GM21576 (cell line): ENCODE data around the gene USP49.

ENCODE experiments used
- ATAC-seq: cut with Tn5 transposase; IDR thresholded peaks from one replicate; pipeline ENCODE4 v1.9.1; 2021; ENCODE audit warnings: mild to moderate bottlenecking, moderate library complexity; ENCODE audit not compliant: unreplicated experiment

The USP49 gene

DNA sequence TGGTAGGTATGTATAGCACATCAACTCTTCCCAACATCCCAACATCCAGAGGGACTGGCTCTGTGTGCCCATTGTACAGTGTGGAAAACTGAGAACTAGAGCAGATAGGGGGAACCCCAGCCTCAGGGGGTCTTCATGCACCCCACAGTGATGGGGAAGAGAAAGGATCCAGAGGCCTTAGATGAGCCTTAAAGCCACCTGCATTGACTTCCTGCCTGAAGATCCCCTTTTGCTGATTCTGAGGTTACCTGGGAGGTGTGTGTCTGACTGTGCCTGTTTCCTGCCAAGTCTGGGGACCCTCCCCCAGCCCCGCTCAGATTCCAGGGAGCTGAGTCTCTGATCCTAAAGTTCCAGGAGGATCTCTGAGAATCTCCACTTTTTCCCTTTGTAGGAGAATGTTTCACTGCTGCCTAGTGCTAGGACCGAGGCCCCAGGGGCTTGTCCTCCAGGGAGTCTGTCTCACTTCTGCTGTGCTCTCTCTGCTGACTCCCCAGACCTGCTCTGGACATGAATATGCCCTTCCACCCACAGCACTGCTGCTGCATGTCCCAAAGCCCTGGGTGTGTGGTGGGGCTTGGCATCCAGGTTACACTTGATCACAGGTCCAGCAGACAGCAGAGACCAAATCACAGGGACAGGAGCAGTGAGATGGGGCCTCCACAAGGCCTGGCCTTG, 135.1 kb downstream of the USP49 start:
- no peak for ATAC-seq

DNA sequence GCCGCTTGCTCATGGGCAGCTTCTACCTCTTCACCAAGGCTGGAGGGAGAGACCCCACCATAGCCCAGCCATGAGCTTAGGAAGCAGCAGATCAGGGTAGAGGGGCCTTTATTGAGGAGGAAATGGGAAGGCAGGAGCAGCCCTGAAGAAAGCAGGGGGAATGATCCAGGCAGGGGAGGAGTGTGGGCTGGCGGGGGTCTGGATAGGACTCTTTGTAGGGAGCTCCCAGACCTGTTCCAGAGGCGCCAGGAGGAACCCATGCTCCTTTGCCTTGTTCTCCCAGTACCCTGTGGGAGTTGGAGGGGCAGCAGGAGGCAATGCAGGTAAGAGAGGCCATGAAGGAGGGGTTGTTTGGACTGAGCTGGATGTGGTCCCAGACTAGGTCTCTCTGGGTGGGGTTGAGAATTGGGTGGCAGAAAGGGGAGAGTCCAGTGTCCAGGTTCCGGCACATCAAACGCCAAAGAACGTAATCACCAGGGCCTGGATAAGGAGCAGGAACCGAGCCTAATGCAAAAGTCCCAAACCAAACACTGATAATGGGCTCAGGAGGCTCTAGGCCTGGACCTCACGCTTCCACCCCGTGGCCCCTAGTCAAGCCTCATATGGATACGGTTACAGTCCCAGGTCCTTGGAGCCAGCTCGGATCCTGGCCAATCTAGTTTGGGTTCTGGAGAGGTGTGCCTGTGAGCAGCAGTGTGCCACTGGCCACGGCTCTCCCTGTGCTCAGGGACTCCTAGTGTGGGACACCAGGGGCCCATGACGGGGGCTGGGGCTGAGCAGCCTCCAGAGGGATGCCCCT, 135.9 kb downstream of the USP49 start:
- ATAC-seq: no peak

DNA sequence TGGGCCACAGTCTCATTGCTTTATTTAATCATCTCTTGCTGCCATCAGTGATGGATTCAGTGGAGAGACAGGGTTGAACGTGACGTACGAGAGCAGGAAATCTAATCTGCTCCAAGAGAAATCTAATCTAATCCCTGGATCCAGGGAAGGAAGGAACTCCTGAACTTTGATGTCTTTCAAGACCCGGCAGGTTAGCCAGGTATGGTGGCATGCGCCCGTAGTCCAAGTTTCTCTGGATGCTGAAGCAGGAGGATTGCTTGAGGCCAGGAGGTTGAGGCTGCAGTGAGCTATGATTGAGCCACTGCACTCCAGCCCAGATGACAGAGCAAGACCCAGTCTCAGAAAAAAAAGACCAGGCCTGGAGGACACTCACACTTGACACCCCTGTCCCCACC, 136.5 kb downstream of the USP49 start:
- no peak for ATAC-seq

DNA sequence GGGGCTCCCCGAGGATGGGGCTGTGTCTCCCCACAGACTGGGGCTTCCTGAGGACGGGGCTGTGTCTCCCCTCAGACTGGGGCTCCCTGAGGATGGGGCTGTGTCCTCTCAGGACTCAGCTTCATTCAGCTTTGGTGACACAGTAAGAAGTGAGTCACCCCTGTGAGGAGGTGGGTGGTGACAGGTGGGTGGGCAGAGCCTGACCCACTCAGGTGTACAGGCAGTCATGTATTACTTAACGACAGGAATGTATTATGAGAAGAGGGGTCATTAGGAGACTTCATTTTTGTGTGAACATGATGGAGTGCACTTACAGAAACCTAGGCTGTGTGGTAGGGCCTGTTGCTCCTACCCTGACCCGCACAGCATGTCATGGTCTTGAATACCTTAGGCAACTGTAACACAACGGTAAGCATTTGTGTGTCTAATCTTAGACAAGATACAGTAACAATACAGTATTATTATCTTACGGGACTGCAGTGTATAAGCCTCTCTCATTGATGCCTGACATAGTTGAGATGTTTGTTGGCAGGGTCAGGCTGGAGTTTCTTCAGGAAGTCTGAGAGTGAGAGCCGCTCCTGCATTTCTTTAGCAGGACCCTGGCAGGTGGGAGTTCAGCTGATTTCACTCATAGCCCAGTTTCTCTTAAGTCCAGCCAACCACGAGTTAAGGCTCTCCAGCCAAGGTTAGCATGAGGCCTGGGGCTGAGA, 137.1 kb downstream of the USP49 start:
- ATAC-seq: no peak

DNA sequence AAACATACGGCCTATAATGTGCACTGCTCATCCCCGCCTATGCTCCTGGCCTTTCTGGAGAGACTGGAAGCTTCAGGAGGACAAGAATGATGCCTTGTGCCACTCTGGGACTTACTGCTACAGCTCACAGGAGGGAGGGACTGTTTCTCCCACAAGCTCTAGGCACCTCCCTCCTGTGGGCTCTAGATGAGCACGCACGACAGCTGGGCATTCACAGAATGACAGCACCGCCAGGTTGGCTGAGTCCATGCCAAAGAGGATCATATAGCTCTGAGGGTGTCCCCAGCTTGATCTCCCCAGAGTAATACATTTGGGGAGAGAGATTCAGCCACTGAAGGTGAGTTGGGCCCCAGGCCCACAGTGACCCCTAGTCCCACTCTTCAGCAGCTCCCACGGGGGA, 137.9 kb downstream of the USP49 start:
- ATAC-seq: no peak

DNA sequence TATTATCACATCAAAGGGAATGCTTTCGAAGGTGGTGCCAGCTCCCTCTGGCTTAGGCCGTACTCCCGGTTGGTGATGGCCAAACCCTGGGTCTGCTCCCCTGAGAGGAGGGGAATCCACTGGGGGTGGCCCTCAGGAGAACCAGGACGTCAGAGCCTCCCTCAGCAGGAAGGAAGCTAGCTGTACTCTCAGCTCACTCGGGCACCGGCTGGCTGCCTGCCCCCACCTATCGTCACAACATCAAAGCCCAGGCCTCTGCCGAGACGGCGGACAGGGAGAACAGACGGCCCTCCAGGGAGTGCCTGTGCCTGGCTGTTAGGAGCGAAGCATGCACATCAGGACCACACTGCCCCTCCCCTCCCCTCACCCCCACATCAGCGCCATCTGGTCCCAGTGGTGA, 138.8 kb downstream of the USP49 start:
- no peak for ATAC-seq

DNA sequence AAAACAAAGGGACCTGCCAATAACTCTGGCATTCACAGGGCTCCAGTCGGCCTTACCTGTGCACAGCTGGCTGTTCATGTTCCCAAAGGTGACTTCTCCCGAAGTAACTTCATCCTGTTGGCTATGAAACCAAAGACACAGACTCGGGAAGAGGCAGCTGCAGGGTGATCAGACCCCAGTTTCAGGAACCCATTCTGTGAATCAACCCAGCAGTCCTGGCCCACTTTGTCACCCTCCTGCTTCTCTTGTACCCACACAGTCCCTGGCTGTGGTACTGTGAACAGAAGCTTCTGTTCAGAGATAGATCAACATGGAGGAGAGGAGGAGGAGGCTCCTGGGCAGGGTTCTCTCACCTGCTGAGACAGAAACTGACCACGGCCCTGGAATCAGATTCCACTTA, 139.3 kb downstream of the USP49 start:
- ATAC-seq: no peak

DNA sequence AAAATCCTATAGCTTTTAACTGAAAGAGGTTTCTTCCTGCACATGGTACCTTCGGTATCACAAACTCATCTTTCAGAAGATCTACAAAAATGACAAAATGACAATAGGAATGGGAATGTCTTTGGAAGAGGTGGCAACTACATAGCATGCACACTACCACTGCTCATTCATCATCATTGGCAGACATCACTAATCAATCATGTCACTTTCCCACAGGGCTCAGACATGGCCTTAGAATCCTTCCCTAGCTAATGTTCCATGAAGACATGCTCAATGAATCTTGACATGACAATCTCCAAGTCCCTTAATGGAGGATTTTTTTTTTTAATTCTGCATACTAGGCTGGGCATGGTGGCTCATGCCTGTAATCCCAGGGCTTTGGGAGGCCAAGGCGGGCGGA, 144.8 kb downstream of the USP49 start:
- ATAC-seq: no peak

DNA sequence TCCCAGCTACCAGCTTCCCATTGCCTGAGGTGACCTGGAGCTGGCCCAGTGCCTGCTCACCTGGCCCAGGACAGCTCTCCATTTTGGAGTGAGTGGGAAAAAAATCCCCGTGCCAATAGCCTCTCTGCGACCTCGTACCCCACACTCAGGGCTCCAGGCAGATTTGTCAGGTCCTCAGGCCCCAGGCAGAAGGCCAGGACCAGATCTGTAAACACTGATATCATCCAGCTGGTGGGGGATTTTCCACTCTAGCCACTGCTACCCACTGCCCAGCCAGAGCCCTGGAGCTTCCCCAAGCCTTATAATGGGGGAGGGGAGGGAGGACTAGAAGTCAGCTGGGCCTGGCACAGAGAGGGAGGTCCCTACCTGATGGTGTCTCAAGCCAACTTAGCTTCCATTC, 146.6 kb downstream of the USP49 start:
- no peak for ATAC-seq

DNA sequence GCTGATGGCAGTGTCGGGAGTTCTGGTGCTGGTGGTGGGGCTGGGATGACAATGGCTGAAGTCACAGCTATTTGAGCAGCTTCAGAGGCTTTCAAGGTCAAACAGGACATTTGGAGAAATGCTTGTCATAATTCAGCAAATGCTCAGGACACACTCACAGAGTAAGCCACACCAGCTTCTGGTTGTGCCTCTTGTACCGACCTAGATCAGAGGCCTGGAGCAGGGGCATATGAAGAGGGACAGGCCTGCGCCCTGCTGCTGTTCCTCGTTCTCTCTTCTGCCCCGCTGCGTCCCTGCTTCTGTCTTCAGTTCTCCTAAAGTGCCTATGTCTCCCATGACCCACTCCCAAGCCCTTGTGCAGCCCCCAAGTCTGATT, 147.1 kb downstream of the USP49 start:
- ATAC-seq: no peak

DNA sequence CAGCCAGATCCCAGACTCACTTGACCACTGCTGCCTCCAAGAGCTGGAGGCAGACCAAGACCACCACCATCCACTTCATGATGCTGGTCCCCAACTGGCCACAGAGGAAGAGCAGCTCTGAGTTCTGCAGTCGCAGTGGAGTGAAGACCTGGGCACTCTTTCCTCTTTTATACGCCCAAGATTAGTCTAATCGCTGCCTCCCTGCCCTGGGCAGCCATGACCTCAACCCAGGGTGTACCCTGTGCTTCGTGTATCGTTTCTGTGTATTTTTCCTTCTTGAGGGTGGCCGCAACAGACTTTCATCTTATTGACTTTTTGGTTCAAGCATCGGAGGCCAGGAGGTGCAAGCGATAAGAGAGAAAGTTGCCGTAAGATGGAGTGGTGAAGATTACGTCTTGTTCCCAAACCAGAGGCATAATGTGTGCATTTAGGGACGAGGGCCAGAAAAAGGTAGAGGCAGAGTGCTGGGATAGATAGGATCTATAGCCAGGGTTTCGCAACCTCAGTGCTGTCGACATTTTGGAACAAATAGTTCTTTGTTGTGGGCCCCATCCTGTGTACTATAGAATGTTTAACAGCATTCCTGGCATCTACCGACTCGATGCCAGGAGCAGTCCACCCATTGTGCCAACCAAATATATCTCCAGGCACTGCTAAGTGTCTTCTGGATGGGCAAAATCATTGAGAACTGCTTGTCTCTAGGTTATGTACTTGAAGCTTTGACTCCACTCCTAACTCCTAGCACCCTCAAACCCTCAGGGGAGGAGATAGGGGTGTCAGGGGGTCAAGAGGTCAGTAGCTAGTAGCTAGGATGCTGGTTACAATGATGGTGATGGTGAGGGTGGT, 147.7 kb downstream of the USP49 start, which contains the start of gene PGC:
PGC (minus strand) TSS at position 142 of the 846 bp plus-strand sequence; CDS start at position 79, 63 bp downstream.
- ATAC-seq: no peak

DNA sequence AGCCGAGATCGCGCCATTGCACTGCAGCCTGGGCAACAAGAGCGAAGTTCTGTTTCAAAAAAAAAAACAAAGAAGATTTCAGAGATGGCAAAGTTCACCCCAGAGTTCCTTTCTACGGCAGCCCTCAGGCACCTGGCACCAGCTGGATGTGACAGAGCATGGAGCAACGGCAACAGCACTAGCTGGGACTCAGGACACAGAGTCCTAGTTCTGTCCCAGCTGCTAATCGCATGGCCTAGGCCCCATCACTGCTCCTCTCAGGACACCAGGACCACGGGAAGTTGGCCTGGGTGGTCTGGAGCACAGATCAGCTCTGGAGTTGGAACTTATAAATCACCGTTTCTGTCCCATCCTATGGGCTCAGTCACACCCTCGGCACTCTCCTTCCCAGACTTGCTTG, 149.1 kb downstream of the USP49 start:
- ATAC-seq: no peak

DNA sequence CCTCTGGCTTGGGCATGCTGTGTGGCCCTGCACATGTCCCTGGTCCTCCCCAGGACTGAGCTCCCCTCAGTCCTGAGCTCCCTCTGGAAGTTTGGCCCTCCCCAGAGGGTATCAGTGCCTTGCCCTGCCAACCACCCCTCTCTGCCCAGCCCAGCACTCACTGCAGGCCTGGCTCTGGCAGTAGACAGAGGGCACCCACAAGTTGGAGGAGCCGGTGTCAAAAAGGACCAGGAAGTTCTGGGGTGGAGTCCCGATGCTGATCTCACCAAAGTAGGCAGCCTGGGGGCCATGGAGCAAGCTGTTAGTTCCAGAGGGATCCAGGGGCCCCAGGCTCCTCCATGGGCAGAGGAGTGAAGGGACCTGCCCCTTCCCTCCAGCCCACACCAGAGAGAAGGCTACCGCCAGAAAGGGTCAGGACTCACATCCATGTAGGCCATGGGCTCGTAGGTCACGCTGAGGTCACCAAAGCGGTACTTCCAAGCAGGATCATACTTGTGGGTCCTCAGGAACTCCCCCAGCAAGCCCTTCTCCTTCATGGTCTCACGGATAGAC, 150.9 kb downstream of the USP49 start:
- no peak for ATAC-seq

DNA sequence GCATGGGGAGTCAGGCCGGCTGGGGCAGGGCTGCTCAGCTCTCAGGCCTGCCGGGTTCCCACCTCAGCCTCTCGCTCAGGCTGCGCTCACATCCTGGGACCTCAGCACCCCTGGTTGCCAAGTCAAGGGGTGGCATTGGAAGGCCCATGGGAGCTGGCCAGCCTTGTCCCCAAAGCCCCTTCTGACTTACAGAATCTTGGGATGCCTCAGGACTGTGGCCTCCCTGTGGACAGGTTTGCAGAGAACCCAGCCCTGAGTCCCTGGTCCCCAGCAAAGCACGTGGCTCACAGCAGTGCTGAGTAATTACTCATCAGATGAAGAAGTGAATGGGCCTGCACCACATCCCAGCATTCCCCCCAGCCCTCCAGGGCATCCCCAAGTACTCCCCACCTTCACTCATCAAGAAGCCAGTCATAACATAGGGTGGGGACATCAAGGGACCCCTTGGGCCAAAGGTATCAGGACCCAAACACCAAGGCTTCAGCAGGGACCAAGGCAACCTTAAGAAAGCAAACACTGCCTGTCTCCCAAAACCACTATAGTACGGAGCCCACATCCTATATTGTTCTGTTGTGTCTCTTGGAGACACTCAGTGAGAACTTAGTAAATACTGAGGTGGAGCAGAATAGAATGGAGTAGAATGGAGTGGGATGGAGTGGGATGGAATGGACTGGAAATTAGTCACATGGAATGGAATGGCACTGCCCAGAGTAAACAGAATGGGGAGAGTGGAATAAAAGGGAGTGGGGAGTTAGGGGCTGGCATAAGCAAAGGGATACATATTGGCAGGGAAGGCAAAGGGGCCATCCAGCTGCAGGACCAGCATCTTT, 151.6 kb downstream of the USP49 start:
- ATAC-seq: no peak

DNA sequence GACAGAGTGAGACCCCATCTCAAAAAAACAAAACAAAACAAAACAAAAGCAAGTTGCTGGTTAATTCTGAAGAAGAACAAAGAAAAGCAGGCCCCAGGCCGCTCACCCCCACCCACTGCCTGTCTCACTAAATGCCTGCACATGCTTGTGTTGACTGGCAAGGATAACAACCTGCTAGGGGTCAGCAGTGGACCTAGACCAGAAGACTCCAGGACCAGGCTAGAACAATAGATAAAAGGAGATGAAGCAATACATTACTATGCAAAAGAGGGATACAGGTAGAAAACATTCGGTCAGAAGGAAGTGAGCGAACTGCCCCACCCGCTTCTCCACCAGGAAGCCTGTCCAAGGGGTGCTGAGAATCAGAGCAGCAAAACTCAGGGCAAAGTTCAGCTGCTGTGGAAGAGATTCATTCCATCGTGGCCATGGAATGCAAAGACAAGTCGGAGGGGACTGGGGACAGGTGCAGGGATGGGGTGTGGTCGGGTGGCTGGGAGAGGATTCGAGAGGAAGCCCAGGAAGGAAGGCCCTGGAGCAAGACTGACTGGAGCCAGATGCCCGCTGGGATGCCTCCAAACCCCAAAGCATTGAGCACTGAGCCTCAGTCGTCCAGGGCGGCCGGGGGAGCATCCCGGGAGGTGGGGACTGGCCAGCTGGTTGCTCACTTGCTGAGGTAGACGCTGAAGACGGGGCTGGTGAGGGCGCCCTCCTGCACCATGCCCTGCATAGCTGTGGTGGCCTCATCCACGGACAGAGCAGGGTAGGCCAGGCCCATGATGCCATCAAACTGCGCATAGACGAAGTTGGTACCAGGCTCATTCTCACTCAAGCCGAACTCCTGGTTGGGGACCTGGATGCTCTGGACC, 153.3 kb downstream of the USP49 start:
- ATAC-seq: no peak

DNA sequence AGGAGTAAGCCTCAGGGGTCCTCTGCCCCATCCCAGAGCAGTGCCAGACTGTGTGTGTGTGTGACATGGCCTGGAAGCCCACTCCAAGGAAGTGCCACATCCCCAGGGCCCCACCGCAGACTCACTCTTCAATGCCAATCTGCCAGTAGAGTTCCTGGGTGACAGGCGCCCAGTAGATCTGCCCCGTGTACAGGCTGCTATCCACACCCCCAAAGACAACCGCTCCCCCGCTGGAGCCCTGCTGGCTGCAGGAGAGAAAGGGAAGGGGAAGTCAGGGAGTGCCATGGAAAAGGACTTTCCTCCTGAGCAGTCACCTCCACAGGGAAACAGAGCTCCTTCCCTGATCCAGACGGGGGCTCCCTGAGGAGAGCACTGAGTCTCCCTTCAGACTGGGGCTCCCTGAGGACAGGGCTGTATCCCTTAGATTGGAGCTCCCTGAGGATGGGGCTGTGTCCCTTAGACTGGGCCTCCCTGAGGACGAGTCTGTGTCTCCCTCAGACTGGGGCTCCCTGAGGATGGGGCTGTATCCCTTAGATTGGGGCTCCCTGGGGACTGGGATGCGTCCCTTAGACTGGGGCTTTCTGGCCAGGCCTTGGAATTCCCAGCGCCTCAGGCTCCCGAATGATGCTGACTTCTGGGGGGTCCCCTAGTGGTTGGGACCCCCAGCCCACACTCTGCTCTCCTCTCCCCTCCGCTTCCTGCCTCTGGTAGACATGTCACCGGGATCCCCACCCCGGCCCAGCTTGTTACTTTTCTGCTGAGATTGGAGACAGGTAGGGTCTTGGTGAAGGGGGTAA, 154.6 kb downstream of the USP49 start:
- ATAC-seq: no peak
